Endodermal cell (in vitro differentiated cells): ENCODE results near the gene EPHA8. TPM values are rescaled to one million over a fixed set of nuclear protein-coding genes. Genes with fewer than 3 reads are reported as not detected.

Experiments
- DNase-seq: peaks from one replicate; pipeline ENCODE4 v3.0.0-alpha.2; 2017
- H3K27ac ChIP-seq: 2 replicates; pipeline ENCODE4 v1.5.1; 2013; ENCODE audit warnings: mild to moderate bottlenecking, low read depth, low read length, moderate library complexity
- H3K27me3 ChIP-seq: 2 replicates; pipeline ENCODE4 v1.6.1; 2013; ENCODE audit warnings: mild to moderate bottlenecking, low read length, moderate library complexity; ENCODE audit not compliant: insufficient read depth, control insufficient read depth, poor library complexity, severe bottlenecking
- H3K36me3 ChIP-seq: 2 replicates; pipeline ENCODE4 v1.7.0; 2013; ENCODE audit warnings: mild to moderate bottlenecking, low read length, moderate library complexity; ENCODE audit not compliant: control insufficient read depth, insufficient read depth
- H3K4me1 ChIP-seq: one replicate; pipeline ENCODE4 v1.7.0; 2013; ENCODE audit warnings: low read length; ENCODE audit not compliant: control insufficient read depth, insufficient read depth
- H3K4me3 ChIP-seq: 2 replicates; pipeline ENCODE4 v1.5.1; 2013; ENCODE audit warnings: mild to moderate bottlenecking, low read length, moderate library complexity
- H3K9ac ChIP-seq: 2 replicates; pipeline ENCODE4 v1.6.1; 2013; ENCODE audit warnings: mild to moderate bottlenecking, low read length, moderate library complexity; ENCODE audit not compliant: poor library complexity, severe bottlenecking; ENCODE audit errors: extremely low read depth
- H3K9me3 ChIP-seq: 2 replicates; pipeline ENCODE4 v1.6.1; 2013; ENCODE audit warnings: mild to moderate bottlenecking, low read length, moderate library complexity; ENCODE audit not compliant: control insufficient read depth
- H3K27ac Mint-ChIP-seq: 2 replicates; pipeline ENCODE4 v1.8.0; 2020; ENCODE audit warnings: mixed read lengths
- H3K27me3 Mint-ChIP-seq: 2 replicates; pipeline ENCODE4 v1.8.0; 2021; ENCODE audit warnings: mild to moderate bottlenecking, mixed read lengths; ENCODE audit not compliant: insufficient read depth
- H3K36me3 Mint-ChIP-seq: 2 replicates; pipeline ENCODE4 v1.8.0; 2020; ENCODE audit warnings: low read depth, mixed read lengths
- H3K4me1 Mint-ChIP-seq: 2 replicates; pipeline ENCODE4 v1.8.0; 2020; ENCODE audit warnings: mixed read lengths
- H3K4me3 Mint-ChIP-seq: 2 replicates; pipeline ENCODE4 v1.8.0; 2020; ENCODE audit warnings: mild to moderate bottlenecking, moderate library complexity, mixed read lengths
- H3K9me3 Mint-ChIP-seq: 2 replicates; pipeline ENCODE4 v1.8.0; 2020; ENCODE audit warnings: mild to moderate bottlenecking, mixed read lengths
- CTCF ChIP-seq: fragments of 200-600 bp; sonication (generic); conservative IDR thresholded peaks from 2 replicates; pipeline ENCODE4 v1.5.0; 2021; ENCODE audit warnings: antibody characterized with exemption, mild to moderate bottlenecking
- WGBS, 2 experiments: methylation state at CpG; one replicate each; pipeline versions ENCODE4 v1.1.5 to v1.1.7; 2013; ENCODE audit warnings: missing lambda C conversion rate in 2 of 2, mixed read lengths in 1 of 2; ENCODE audit not compliant: insufficient coverage in 1 of 2, insufficient read length in 1 of 2; 5-methylcytosine and 5-hydroxymethylcytosine counted together
- long read RNA-seq, 4 experiments: library from polyadenylated mRNA in 2 of 4; library from RNA in 1 of 4; library from capped mRNA in 1 of 4; stranded (forward) in 3 of 4; unstranded in 1 of 4; transcript quantifications; one replicate each; pipeline ENCODE4 v2.0.0, GENCODE V29; 2020 to 2021; ENCODE audit warnings: inconsistent platforms in 1 of 4
- polyA plus RNA-seq, 2 experiments: library from polyadenylated mRNA; stranded (reverse); fragments of 50-300 nt; gene quantifications; one replicate each; pipeline ENCODE4 v1.2.3, GENCODE V29; 2013
- total RNA-seq, 2 donors: library from RNA; stranded (reverse); fragmentation: NEBNext Ultra II Directional in 1 of 2; extraction: Animal tissue kit (Norgen Biotek cat#: 25700) in 1 of 2; gene quantifications; 2 replicates in 1 of 2; 3 replicates in 1 of 2; pipeline ENCODE4 v1.2.1, GENCODE V29; 2021

The EPHA8 gene
- total RNA-seq = 1 to 10 TPM; 1.5 TPM
- polyA plus RNA-seq (2013, experiment 1 of 2) = 0.39 TPM
- 0.29 TPM for polyA plus RNA-seq (2013, experiment 2 of 2)
- long read RNA-seq, experiment 1, partial matches to known transcripts = 0 of 1 reads
- long read RNA-seq, experiment 1, other reads (novel, unspliced or antisense) = 1 of 1 reads
- long read RNA-seq, experiment 2, transcript EPHA8-202 (5 exons, 1,802 nt) = major isoform, 9 of 17 reads
- long read RNA-seq, experiment 2, partial matches to known transcripts = 3 of 17 reads
- long read RNA-seq, experiment 2, other reads (novel, unspliced or antisense) = 5 of 17 reads
- long read RNA-seq, experiment 3, partial matches to known transcripts = 1 of 2 reads
- long read RNA-seq, experiment 3, other reads (novel, unspliced or antisense) = 1 of 2 reads
- long read RNA-seq, experiment 4 = 0 reads

GRCh38 chr1:22562584-22563583 lies at the start of gene EPHA8:
Gene EPHA8 (plus strand): TSS chr1:22563489. CDS start chr1:22563636, 147 bp downstream.
- Histone ChIP-seq H3K4me3 (peak within 1 kb of the TSS; percentile 77), H3K27ac (no peak within 1 kb of the TSS), H3K9ac (no peak within 1 kb of the TSS), H3K9me3 (no peaks in the 10 kb centered on the region), H3K27me3 (peaks cover 53% of the 10 kb centered on the region), H3K4me1 (no peaks in the 10 kb centered on the region), H3K36me3 (no peaks in the 10 kb centered on the region)
- H3K36me3 Mint-ChIP-seq = no peaks in the 10 kb centered on the region
- no peak for TF ChIP-seq CTCF
- peaks cover 55% of the 10 kb centered on the region for H3K27me3 Mint-ChIP-seq
- H3K9me3 Mint-ChIP-seq = no peaks in the 10 kb centered on the region
- peak within 1 kb of the TSS; percentile 61 for H3K4me3 Mint-ChIP-seq
- H3K27ac Mint-ChIP-seq = no peak within 1 kb of the TSS
- peak; percentile 63 for DNase-seq
- WGBS, 2 experiments = 12 to 39% methylated on average over 13 to 81 of the region's 81 CpGs
- H3K4me1 Mint-ChIP-seq = peaks cover 3% of the 10 kb centered on the region

DNA sequence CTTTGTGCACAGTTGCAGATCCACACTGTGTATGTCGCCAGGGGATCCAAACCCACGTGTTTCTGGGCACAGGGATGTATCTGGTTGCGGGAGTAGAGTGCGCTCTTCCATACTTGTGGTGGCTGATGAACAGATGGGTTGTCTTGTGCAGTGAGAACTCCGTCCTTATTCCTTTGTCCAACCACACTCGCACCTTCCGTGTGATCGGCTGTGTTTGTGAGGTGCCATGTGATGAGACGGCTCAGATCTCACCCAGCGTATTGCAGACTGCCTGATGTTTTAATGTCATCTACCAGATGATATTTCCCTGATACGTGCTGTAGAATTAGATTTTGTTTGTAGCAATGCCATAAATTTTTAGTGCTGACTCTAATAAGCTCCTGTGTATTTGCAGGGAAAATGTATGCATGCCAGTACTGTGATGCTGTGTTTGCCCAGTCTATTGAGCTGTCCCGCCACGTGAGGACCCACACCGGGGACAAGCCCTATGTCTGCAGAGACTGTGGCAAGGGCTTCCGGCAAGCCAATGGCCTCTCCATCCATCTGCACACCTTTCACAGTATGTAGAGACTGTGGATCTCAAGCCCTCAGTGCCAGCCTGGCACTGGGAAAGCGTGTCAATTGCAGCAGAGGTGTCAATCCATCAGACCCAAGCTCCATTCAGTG lies 46.2 kb upstream of the EPHA8 start:
- TF ChIP-seq CTCF = no peak
- Histone ChIP-seq H3K27ac (no peak overlapping the region), H3K27me3 (no peaks in the 10 kb centered on the region), H3K9me3 (no peaks in the 10 kb centered on the region), H3K4me3 (no peak overlapping the region), H3K9ac (no peak overlapping the region), H3K36me3 (peaks cover 94% of the 10 kb centered on the region), H3K4me1 (peaks cover 4% of the 10 kb centered on the region)
- DNase-seq = peak; percentile 18
- Mint-ChIP-seq H3K27me3 (no peaks in the 10 kb centered on the region), H3K4me1 (peaks cover 12% of the 10 kb centered on the region), H3K4me3 (no peak overlapping the region), H3K27ac (no peak overlapping the region), H3K36me3 (peaks cover 87% of the 10 kb centered on the region), H3K9me3 (no peaks in the 10 kb centered on the region)
- WGBS, 2 experiments = 95 to 96% methylated on average over 11 to 16 of the region's 16 CpGs

DNA sequence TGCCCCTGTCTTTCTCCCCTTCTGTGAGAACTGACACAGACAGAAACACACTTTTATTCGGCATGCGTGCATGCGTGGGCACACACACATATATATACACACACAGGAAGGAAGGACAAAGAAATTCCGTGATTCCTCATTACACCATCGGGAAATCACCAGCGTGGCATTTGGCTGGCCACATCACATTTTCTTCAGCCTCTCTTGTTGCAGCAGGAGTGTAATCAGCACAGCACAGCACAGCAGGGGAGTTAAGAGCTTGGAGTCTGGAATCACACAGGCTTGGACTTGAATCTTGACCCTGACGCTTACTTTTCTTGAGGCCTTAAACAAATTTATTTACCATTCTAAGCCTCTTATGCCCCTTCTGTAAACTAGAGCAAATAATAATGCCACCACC lies 45.3 kb upstream of the EPHA8 start:
- DNase-seq = peak; percentile 29
- Histone ChIP-seq H3K4me1 (peaks cover 4% of the 10 kb centered on the region), H3K27ac (peak overlapping the region; percentile 21), H3K27me3 (no peaks in the 10 kb centered on the region), H3K9ac (no peak overlapping the region), H3K4me3 (no peak overlapping the region), H3K36me3 (peaks cover 91% of the 10 kb centered on the region), H3K9me3 (no peaks in the 10 kb centered on the region)
- 81 to 88% methylated on average over 3 to 7 of the region's 7 CpGs for WGBS, 2 experiments
- no peak overlapping the region for H3K4me3 Mint-ChIP-seq
- no peak overlapping the region for H3K27ac Mint-ChIP-seq
- no peaks in the 10 kb centered on the region for H3K27me3 Mint-ChIP-seq
- no peaks in the 10 kb centered on the region for H3K9me3 Mint-ChIP-seq
- peaks cover 84% of the 10 kb centered on the region for H3K36me3 Mint-ChIP-seq
- no peak for TF ChIP-seq CTCF
- peaks cover 12% of the 10 kb centered on the region for H3K4me1 Mint-ChIP-seq
